ENCODE measurements around the gene TRAF7. TPM values are rescaled to one million over a fixed set of nuclear protein-coding genes. Genes with fewer than 3 reads are reported as not detected.

Gene TRAF7
- total and polyA plus RNA-seq, 2 of the 13 experiments (the other 11 are each of a cell fraction or from before 2014, with no cell fraction given), result 47.9 to 65.6 TPM

GRCh38 chr16:2157480-2158261 is 2.1 kb downstream of the TRAF7 start (continued):
- TF ChIP-seq USF2 (IDR thresholded peaks at IDR 0.05; ENCODE audit: low read depth, low read length) (no peak), USF2 (CRISPR knock-in tag; IDR thresholded peaks at IDR 0.05; ENCODE audit: borderline replicate concordance) (no peak), ZSCAN9 (CRISPR knock-in tag; IDR thresholded peaks at IDR 0.05; ENCODE audit: borderline replicate concordance) (peak; percentile 41; the same call in 1 of the 2 replicates), MAZ (IDR thresholded peaks at IDR 0.05; ENCODE audit: borderline replicate concordance, low read depth, low read length) (peak; percentile 69; the same call in 1 of the 2 replicates), MAZ (CRISPR knock-in tag; IDR thresholded peaks at IDR 0.05; ENCODE audit: low read depth) (peak; percentile 79), GZF1 (CRISPR knock-in tag; IDR thresholded peaks at IDR 0.05) (no peak; the same call in 1 of the 2 replicates), ZNF616 (CRISPR knock-in tag; IDR thresholded peaks at IDR 0.05; ENCODE audit: low read depth) (no peak), TFAP4 (IDR thresholded peaks at IDR 0.05; ENCODE audit: borderline replicate concordance, low read depth) (peak; percentile 94; the same call in 1 of the 2 replicates), HMG20A (CRISPR knock-in tag; IDR thresholded peaks at IDR 0.05; ENCODE audit: borderline replicate concordance) (peak; percentile 78; the same call in 1 of the 2 replicates), KLF11 (CRISPR knock-in tag; IDR thresholded peaks at IDR 0.05) (no peak), ZNF781 (CRISPR knock-in tag; IDR thresholded peaks at IDR 0.05; ENCODE audit: borderline replicate concordance, not compliant biosample characterization) (no peak), ZBTB26 (CRISPR knock-in tag; IDR thresholded peaks at IDR 0.05; ENCODE audit: borderline replicate concordance) (peak; percentile 69; the same call in 1 of the 2 replicates), XRCC5 (optimal IDR thresholded peaks at IDR 0.05; ENCODE audit: low read length) (peak; percentile 51), ZNF564 (CRISPR knock-in tag; IDR thresholded peaks at IDR 0.05) (no peak; the same call in 1 of the 2 replicates), HDAC1 (CRISPR knock-in tag; IDR thresholded peaks at IDR 0.05) (peak; percentile 97), TRAFD1 (CRISPR knock-in tag; IDR thresholded peaks at IDR 0.05; ENCODE audit: borderline replicate concordance) (peak; percentile 32; the same call in 1 of the 2 replicates), ZNF687 (CRISPR knock-in tag; IDR thresholded peaks at IDR 0.05) (peak; percentile 92), MED8 (CRISPR knock-in tag; IDR thresholded peaks at IDR 0.05; ENCODE audit: insufficient replicate concordance) (no peak)
